Measurements from ENCODE around the gene MMS19.

DNA sequence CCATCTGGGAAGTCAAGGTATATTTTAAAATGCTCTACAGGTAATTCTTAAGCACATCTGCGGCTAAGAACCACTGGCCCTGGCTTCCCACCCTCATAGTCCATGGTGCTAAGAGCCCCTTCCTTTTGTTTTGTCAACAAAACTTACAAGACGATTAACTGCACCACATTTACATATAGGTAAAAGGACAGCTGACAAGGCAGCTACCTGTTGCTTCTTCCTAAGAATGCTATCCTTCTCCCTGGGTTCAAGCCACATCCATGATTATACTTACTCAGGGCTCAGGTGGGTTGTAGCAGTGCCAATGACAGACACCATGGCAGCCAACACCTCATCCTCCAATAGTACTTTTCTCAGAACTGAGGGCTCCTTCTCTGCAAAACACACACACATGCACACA is 35.9 kb downstream of the MMS19 start:
- TF ChIP-seq CTCF (IDR thresholded peaks at IDR 0.05) (no peak), POLR2A (IDR thresholded peaks at IDR 0.05) (no peak), POLR2AphosphoS5 (IDR thresholded peaks at IDR 0.05; ENCODE audit: insufficient read depth in 1 of 2, low read depth in 1 of 2) (no peak)

Measured in vagina (tissue), 2 donors.